Motor neuron (in vitro differentiated cells): ENCODE measurements around the gene CRIP2. TPM values are rescaled to one million over a fixed set of nuclear protein-coding genes. Genes with fewer than 3 reads are reported as not detected.

Experiments used
- ATAC-seq, 8 experiments: fragments of 200-7000 bp; cut with Tn5 transposase; replicated peaks in 6 of 8; 2 replicates each; pipeline ENCODE4 v1.8.0; 2021; ENCODE audit warnings: mild to moderate bottlenecking in 8 of 8, moderate library complexity in 8 of 8
- H3K27ac ChIP-seq, 2 donors: fragments of 250-450 bp; sonication (Bioruptor Pico); 2 replicates each; pipeline ENCODE4 v1.9.0; 2021; ENCODE audit warnings: antibody characterized with exemption in 2 of 2, mild to moderate bottlenecking in 2 of 2, moderate library complexity in 1 of 2
- H3K4me1 ChIP-seq, 2 donors: fragments of 250-450 bp; sonication (Bioruptor Pico); replicated peaks in 1 of 2; 2 replicates each; pipeline ENCODE4 v1.6.1; 2021; ENCODE audit warnings: antibody characterized with exemption in 2 of 2, mild to moderate bottlenecking in 2 of 2, moderate library complexity in 1 of 2
- H3K4me3 ChIP-seq, 5 donors: fragments of 250-450 bp; sonication (Bioruptor Pico); 2 replicates each; pipeline ENCODE4 v1.9.0; 2021; ENCODE audit warnings: antibody characterized with exemption in 5 of 5, mild to moderate bottlenecking in 5 of 5, moderate library complexity in 4 of 5
- WGBS, 10 experiments: fragments of 450-650 bp; shearing (Covaris generic); methylation state at CpG; one replicate each; pipeline ENCODE4 v1.0.0; 2022; 5-methylcytosine and 5-hydroxymethylcytosine counted together
- in situ Hi-C, 9 experiments: fragments of 400-800 bp; cut with MboI; loops; one replicate each; pipeline ENCODE4 v1.15.0; 2021; ENCODE audit warnings: low sequenced_read_pairs in 9 of 9, low pct_unique_long_range_greater_than_20kb in 2 of 9; ENCODE audit not compliant: unreplicated experiment in 9 of 9
- total RNA-seq, 8 experiments: library from RNA; unstranded; fragments of 300-600 nt; gene quantifications; 2 replicates each; pipeline versions ENCODE4 v1.2.3 to v1.2.4, GENCODE V29; 2022

Gene CRIP2
- total RNA-seq, 8 experiments from 2014 or later, result 9.5 to 194 (median 55.0) TPM

DNA sequence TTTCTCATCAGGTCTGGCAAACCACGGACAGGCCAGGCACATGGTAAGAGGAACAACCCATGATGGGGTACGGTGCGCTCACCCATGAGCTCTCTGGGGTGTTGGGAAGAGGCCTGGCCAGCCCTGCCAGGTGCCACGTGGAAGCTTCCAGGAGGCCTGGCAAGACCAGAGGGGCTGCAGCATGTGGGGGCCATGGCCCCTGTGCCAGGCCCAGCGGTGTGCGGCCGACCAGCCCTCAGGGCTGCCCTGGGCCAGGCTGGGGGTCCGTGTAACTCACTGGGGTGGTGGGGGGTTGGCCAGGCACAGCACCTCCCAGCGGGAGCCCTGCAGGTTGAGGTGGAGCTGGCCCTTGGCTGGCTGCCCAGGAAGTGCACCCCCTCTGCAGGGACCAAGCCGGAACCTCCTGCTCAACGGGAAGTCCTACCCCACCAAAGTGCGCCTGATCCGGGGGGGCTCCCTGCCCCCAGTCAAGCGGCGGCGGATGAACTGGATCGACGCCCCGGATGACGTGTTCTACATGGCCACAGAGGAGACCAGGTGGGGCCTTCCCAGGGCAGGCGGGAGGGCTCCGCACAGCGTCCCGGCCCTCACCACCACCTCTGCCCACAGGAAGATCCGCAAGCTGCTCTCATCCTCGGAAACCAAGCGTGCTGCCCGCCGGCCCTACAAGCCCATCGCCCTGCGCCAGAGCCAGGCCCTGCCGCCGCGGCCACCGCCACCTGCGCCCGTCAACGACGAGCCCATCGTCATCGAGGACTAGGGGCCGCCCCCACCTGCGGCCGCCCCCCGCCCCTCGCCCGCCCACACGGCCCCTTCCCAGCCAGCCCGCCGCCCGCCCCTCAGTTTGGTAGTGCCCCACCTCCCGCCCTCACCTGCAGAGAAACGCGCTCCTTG lies 4.9 kb upstream of the CRIP2 start:
- Histone ChIP-seq H3K4me3 (no peak overlapping the region), H3K27ac (no peak overlapping the region), H3K4me1 (peaks cover 30 to 38% of the 10 kb centered on the region in 2 donors)
- WGBS, 10 experiments, result 96 to 100% (median 98%) methylated on average over 2 to 12 of the region's 54 CpGs; no CpG with 5 or more reads in 7 of the 10 experiments
- in situ Hi-C loops, result no loop called here
- ATAC-seq, result no peak

GRCh38 chr14:105470350-105471296 lies 4.0 kb upstream of the CRIP2 start:
- in situ Hi-C loops, result no loop called here
- Histone ChIP-seq H3K27ac (peak overlapping the region; percentile 43 to 82), H3K4me1 (peaks cover 32 to 38% of the 10 kb centered on the region in 2 donors), H3K4me3 (no peak overlapping the region)
- ATAC-seq, result peak in 3 of 8 experiments; percentile 1 to 10 (median 1)
- 50 to 98% (median 89%) methylated on average over 1 to 17 of the region's 34 CpGs; no CpG with 5 or more reads in 1 of the 10 experiments for WGBS, 10 experiments

GRCh38 chr14:105471297-105471821 lies 3.3 kb upstream of the CRIP2 start:
- Histone ChIP-seq H3K27ac (peak overlapping the region; percentile 43 to 82), H3K4me1 (peaks cover 39 to 45% of the 10 kb centered on the region in 2 donors), H3K4me3 (no peak overlapping the region)
- ATAC-seq, result peak in 5 of 8 experiments; percentile 5 to 31 (median 20)
- no CpG with 5 or more reads among the region's 19 CpGs for WGBS, 10 experiments
- in situ Hi-C loops, result no loop called here

DNA sequence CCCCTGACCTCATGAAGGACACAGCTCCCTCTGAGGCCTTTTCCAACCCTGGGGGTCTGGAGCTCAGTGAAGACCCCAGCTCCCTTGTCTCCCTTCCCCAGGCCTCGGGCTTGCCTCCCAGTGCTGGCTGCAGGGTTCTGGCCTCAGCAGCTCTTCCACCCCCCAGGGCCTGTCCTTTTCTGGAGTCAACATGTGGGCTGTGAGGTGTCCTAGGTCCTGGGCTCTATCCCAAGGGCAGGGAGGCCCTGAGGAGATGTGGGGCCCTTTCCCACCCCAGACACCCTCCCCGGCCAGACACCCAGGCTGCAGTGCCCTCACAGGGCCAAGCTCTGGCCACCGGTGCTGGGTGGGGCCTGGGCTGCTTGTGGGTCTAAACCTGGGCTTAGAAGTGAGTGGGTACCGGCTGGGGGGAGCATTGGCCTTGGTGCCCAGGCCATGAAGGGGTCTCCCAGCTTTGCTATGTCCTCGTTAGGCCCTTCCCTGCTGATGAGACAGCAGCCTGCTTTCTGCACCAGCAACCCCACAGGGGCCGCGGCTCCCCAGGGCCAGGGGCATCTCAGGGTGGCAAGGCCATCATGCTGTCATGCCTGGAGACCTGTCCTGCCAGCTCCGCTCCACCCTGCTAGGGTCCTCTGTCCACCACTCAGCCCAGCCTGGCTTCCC lies 2.7 kb upstream of the CRIP2 start:
- Histone ChIP-seq H3K4me1 (peaks cover 45 to 51% of the 10 kb centered on the region in 2 donors), H3K27ac (peak overlapping the region in 1 of 2 donors; percentile 82), H3K4me3 (no peak overlapping the region)
- 100% methylated on average over 1 of the region's 8 CpGs; no CpG with 5 or more reads in 9 of the 10 experiments for WGBS, 10 experiments
- in situ Hi-C loops, result no loop called here
- no peak for ATAC-seq

DNA sequence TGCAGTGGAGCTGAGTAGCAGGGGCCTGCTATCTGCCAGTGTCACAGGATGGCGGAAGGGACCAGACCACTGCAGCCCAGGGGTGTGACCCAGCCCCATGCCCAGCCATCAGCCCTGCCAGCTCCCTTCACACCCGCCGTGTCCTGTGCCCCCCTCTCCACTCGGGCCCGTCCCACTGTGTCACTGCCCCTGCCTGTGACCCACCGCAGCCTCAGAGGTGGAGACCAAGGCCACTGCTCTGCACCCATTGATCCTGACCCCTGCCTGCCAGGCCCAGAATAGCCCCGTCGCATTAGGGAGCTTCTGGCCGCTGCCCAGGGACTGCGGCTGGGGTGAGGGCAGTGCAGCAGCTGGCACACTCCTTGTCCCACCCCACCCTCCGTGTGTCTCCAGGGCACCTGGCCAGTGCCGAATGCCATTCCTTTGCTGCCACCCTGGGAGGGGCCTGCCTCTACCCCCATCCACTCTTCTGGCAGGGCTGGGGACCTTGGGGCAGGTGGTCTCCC lies 2.1 kb upstream of the CRIP2 start:
- Histone ChIP-seq H3K4me3 (no peak overlapping the region), H3K4me1 (peaks cover 49 to 55% of the 10 kb centered on the region in 2 donors), H3K27ac (no peak overlapping the region)
- WGBS, 10 experiments, result 10 to 100% (median 100%) methylated on average over 1 to 2 of the region's 12 CpGs; no CpG with 5 or more reads in 6 of the 10 experiments
- in situ Hi-C loops, result no loop called here
- no peak for ATAC-seq

- 40% methylated on average over 1 of the region's 7 CpGs; no CpG with 5 or more reads in 9 of the 10 experiments for WGBS, 10 experiments
These were observed 1.5 kb upstream of the CRIP2 start for GRCh38 chr14:105473033-105473676.

DNA sequence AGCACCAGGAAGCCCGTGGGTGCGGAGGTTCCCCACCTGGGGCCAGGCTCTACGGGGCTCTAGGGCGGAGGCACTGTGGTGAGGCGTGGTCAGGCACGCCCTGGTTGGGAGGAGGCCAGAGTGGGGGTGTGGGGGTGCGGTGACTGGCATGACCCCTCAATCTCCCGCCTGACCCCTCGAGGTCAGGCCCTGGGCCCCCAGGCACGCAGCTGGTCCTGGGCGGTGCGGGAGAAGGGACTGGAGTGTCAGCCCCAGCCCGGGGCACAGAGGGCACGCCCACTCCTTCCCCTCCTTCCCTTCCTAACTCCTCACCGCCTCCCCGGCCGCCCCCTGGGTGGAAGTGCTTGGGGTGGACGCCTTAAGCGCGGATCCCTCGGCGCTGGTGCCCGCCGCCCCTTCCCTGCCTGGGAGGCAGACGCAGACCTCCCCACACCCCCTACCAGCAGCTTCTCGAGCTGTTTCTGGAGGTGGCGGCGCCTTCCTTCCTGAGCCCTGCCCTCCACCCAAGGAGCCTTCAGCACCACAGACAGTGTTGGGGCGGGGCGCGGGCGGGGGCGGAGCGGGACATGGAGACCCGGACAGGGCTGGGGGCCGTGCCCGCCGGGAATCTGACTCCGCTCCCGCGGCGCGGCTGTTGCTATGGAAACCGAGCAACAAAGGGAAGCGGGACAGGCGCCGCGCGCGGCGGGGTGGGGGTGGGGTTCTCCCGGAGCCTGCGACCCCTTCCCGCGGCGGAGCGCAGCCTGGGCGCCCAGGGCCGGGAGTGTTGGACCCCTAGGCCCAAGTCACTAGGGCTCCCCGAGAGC lies 741 bp upstream of the CRIP2 start:
- in situ Hi-C loops, result no loop called here
- Histone ChIP-seq H3K4me3 (peak overlapping the region; percentile 54 to 98 (median 72)), H3K4me1 (peaks cover 49 to 62% of the 10 kb centered on the region in 2 donors), H3K27ac (peak overlapping the region; percentile 70 to 92)
- ATAC-seq, result peak; percentile 54 to 81 (median 72)
- WGBS, 10 experiments, result 0% methylated on average over 1 to 4 of the region's 60 CpGs; no CpG with 5 or more reads in 8 of the 10 experiments

More at GRCh38 chr14:105473033-105473676, 1.5 kb upstream of the CRIP2 start:
- Histone ChIP-seq H3K4me3 (peak overlapping the region in 4 of 5 donors; percentile 54 to 98 (median 70)), H3K4me1 (peaks cover 49 to 57% of the 10 kb centered on the region in 2 donors), H3K27ac (peak overlapping the region in 1 of 2 donors; percentile 92)
- in situ Hi-C loops, result no loop called here
- peak in 1 of 8 experiments; percentile 0 for ATAC-seq

DNA sequence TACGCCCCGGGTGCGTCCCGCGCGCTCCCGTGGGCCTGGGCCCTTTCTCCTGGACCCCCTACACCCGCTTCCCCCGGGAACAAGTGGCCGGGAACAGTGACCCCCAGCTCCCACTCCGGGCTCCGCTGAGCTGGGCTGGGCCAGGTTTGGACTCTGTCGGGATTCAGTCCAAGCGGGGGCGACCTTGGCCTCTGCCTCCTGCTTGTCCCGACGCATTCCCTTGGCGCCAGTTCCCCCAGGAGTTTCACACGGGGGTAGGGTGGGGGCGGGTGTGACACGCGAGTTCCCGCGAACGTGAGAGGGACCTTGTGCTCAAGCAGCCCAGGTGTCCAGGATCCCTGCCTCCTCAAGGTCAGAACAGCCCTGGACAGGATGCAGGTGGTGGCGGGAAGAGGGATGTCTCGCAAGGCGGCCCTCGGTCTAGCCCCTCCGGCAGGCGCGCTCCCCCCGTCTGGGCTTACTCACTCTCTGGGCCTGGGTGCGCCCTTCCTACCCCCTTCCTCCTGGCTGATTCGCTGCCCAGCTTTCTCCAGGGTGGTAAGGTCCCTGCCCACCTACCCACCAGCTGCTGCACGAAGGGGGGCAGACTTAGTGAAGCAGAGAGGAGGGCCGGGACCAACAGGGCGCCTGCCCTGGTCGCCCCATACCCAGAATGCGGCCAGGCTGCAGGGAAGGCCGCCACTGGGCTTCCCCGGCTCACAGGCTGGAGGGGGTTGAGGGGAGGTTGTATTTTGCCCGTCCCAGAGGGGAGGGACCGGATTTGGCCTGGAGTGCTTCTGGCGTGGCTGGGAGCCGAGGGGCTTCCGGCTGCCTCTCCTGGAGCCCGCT lies 862 bp downstream of the CRIP2 start:
- WGBS, 10 experiments, result 0 to 6% (median 3%) methylated on average over 2 to 8 of the region's 48 CpGs; no CpG with 5 or more reads in 7 of the 10 experiments
- Histone ChIP-seq H3K4me1 (peaks cover 49 to 61% of the 10 kb centered on the region in 2 donors), H3K27ac (peak overlapping the region in 1 of 2 donors; percentile 92), H3K4me3 (peak overlapping the region; percentile 54 to 98 (median 72))
- in situ Hi-C loops, result no loop called here
- ATAC-seq, result peak in 2 of 8 experiments; percentile 0 to 2

DNA sequence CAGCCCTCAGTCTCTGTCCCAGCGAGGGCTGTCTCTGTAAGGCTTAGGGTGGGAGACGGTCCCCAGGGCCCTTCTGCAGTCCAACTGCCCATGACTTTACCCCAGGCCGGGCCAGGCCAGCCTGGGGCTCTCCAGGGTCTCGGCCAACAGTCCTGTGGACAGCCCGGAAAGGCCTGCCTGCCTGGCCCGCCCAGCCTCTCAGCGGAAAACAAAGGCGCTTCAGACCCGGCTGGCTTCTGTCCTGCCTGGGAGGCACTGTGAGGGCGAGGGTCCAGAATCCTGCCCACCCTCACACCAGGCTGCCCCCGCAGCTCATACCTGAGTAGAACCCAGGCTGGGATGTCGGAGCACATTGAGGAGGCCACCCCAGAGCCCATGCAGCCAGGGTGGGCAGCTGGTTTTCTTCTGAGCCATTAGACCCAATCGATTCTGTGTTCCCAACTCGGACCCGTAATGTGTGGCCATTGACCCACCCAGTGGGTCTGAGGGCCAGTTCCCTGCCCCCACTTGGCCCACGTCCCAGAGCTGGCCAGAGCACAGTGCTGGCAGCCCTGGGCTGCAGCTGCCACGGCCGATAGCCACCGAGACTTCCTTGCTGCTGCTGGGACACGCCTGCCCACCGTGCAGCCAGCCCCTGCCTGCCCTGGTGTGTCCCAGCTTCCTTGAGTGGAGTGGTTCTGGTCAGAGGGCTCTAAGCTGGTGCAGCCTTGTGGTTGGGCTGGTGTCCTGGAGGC lies 1.6 kb downstream of the CRIP2 start:
- in situ Hi-C loops, result no loop called here
- peak overlapping the region; percentile 54 to 98 (median 72) for H3K4me3 ChIP-seq
- peaks cover 48 to 61% of the 10 kb centered on the region in 2 donors for H3K4me1 ChIP-seq
- 26 to 59% methylated on average over 5 of the region's 21 CpGs; no CpG with 5 or more reads in 8 of the 10 experiments for WGBS, 10 experiments
- peak overlapping the region in 1 of 2 donors; percentile 4 for H3K27ac ChIP-seq
- ATAC-seq, result peak in 3 of 8 experiments; percentile 0 to 1 (median 0)
